ENCODE measurements around the gene EARS2. TPM values are rescaled to one million over a fixed set of nuclear protein-coding genes. Genes with fewer than 3 reads are reported as not detected.

The EARS2 gene
- total and polyA plus RNA-seq, 2 of the 8 experiments (the other 6 are each of a cell fraction or from before 2014, with no cell fraction given): 47.8 to 111 TPM

- Histone ChIP-seq H3K14ac (ENCODE audit: insufficient read length) (no peak overlapping the region), H2BK12ac (ENCODE audit: low read depth, low read length) (no peak overlapping the region), H4K91ac (replicated peaks; ENCODE audit: insufficient read length, low read length) (no peak overlapping the region), H2BK15ac (ENCODE audit: low read length) (no peak overlapping the region), H2AFZ (ENCODE audit: low read length) (no peak overlapping the region), H3K23ac (ENCODE audit: insufficient read length) (no peak overlapping the region), H3K4me2 (ENCODE audit: insufficient read depth in 1 of 2, low read depth in 2 of 2, low read length in 2 of 2) (no peak overlapping the region; a peak in 1 of 4 replicates), H4K5ac (ENCODE audit: insufficient read length, low read depth, low read length) (no peak overlapping the region), H3K4ac (replicated peaks; ENCODE audit: insufficient read length, low read depth, low read length) (no peak overlapping the region), H4K8ac (ENCODE audit: extremely low read depth, insufficient read depth, low read length) (no peak overlapping the region), H3K9me3 (ENCODE audit: insufficient read depth in 2 of 2, low read depth in 1 of 2, low read length in 1 of 2) (no peaks in the 10 kb centered on the region), H2AK5ac (ENCODE audit: low read depth, low read length) (no peak overlapping the region), H2BK120ac (replicated peaks; ENCODE audit: low read depth, low read length) (no peak overlapping the region), H3K36me3 (ENCODE audit: control insufficient read depth in 2 of 4, insufficient read depth in 4 of 4, low read length in 3 of 4) (peaks cover 12 to 37% (median 29%) of the 10 kb centered on the region in 4 experiments), H3K18ac (ENCODE audit: extremely low read depth, low read length) (no peak overlapping the region), H3K56ac (replicated peaks; ENCODE audit: insufficient read length, low read depth, low read length) (no peak overlapping the region), H3K4me3 (ENCODE audit: extremely low read depth in 1 of 4, insufficient read depth in 2 of 4, low read depth in 3 of 4, low read length in 4 of 4) (no peak overlapping the region), H3K79me1 (ENCODE audit: low read depth, low read length) (peaks cover 12% of the 10 kb centered on the region), H3K79me2 (ENCODE audit: control insufficient read depth in 1 of 2, insufficient read depth in 2 of 2, low read length in 2 of 2) (peaks cover 34 to 66% of the 10 kb centered on the region in 2 experiments), H2BK20ac (ENCODE audit: low read length) (no peak overlapping the region), H4K20me1 (replicated peaks in 1 of 2; ENCODE audit: control insufficient read depth in 1 of 2, insufficient read depth in 2 of 2, low read length in 2 of 2) (peaks cover 3 to 9% of the 10 kb centered on the region in 2 experiments), H3K23me2 (ENCODE audit: low read depth, low read length) (peaks cover 6% of the 10 kb centered on the region), H3K9ac (replicated peaks in 1 of 4; ENCODE audit: extremely low read depth in 1 of 4, low read depth in 3 of 4, low read length in 3 of 4) (no peak overlapping the region), H3K27me3 (replicated peaks in 1 of 4; ENCODE audit: control insufficient read depth in 3 of 4, extremely low read depth in 1 of 4, insufficient read depth in 3 of 4, low read length in 3 of 4) (no peaks in the 10 kb centered on the region), H3K4me1 (replicated peaks in 1 of 4; ENCODE audit: control insufficient read depth in 3 of 4, insufficient read depth in 4 of 4, low read length in 3 of 4) (peaks cover 2 to 7% (median 3%) of the 10 kb centered on the region in 4 experiments; a peak in 4 of 7 replicates), H2BK5ac (ENCODE audit: low read depth, low read length) (no peak overlapping the region), H3K27ac (ENCODE audit: low read depth, low read length) (no peak overlapping the region)
- DNase-seq (ENCODE audit: low read depth in 1 of 2, low spot score in 2 of 2) (no peak), FAIRE-seq (no peak)
- 99% methylated on average over 12 of the region's 12 CpGs; no CpG with 5 or more reads in 1 of the 2 experiments for WGBS, 2 experiments (ENCODE audit: extremely low coverage in 1 of 2, insufficient coverage in 1 of 2, insufficient read length in 1 of 2, insufficient replicate concordance in 2 of 2, low coverage in 1 of 2, low lambda C conversion rate in 2 of 2, missing lambda C conversion rate in 1 of 2)
- ChIA-PET CTCF (ENCODE audit: partially characterized antibody) (no interaction called here), POLR2A (ENCODE audit: partially characterized antibody) (interaction anchor here (1.0 to 2.6 kb wide), 2 partner anchors 12 to 32 kb away, joined by 3 to 7 read pairs; no protein-coding TSS in a partner anchor)
- TF ChIP-seq GTF2F1 (IDR thresholded peaks at IDR 0.05; ENCODE audit: borderline replicate concordance, low read depth, low read length) (no peak), SUZ12 (IDR thresholded peaks at IDR 0.05; ENCODE audit: low read length) (no peak), RAD21 (IDR thresholded peaks at IDR 0.05 in 1 of 2, conservative IDR thresholded peaks at IDR 0.05 in 1 of 2; ENCODE audit: low read depth in 2 of 2, low read length in 2 of 2) (no peak), ATF3 (IDR thresholded peaks at IDR 0.05; ENCODE audit: insufficient read depth, low read depth, low read length) (no peak), SP1 (IDR thresholded peaks at IDR 0.05; ENCODE audit: low read depth, low read length) (no peak), POU5F1 (IDR thresholded peaks at IDR 0.05; ENCODE audit: low read depth, low read length) (no peak), ASH2L (IDR thresholded peaks at IDR 0.05; ENCODE audit: low read length) (no peak), SP2 (IDR thresholded peaks at IDR 0.05; ENCODE audit: low read length) (no peak), RXRA (IDR thresholded peaks at IDR 0.05; ENCODE audit: insufficient read depth, low read depth, low read length) (no peak), RBBP5 (IDR thresholded peaks at IDR 0.05; ENCODE audit: borderline replicate concordance, low read depth, low read length) (no peak), KDM1A (IDR thresholded peaks at IDR 0.05; ENCODE audit: borderline replicate concordance, low read length) (no peak), KDM4A (IDR thresholded peaks at IDR 0.05; ENCODE audit: low read depth, low read length, severe bottlenecking) (no peak), EP300 (IDR thresholded peaks at IDR 0.05; ENCODE audit: borderline replicate concordance in 1 of 2, low read depth in 2 of 2, low read length in 2 of 2) (no peak)
These were observed 37.0 kb upstream of the EARS2 start for GRCh38 chr16:23594186-23594585.
